Fibroblast of the conjunctiva (primary cell): ENCODE data around the gene EXOC3L2.

ENCODE experiments used
- DNase-seq: peaks from one replicate; pipeline ENCODE4 v3.0.0-alpha.2; 2010; ENCODE audit warnings: low read depth

Gene EXOC3L2

DNA sequence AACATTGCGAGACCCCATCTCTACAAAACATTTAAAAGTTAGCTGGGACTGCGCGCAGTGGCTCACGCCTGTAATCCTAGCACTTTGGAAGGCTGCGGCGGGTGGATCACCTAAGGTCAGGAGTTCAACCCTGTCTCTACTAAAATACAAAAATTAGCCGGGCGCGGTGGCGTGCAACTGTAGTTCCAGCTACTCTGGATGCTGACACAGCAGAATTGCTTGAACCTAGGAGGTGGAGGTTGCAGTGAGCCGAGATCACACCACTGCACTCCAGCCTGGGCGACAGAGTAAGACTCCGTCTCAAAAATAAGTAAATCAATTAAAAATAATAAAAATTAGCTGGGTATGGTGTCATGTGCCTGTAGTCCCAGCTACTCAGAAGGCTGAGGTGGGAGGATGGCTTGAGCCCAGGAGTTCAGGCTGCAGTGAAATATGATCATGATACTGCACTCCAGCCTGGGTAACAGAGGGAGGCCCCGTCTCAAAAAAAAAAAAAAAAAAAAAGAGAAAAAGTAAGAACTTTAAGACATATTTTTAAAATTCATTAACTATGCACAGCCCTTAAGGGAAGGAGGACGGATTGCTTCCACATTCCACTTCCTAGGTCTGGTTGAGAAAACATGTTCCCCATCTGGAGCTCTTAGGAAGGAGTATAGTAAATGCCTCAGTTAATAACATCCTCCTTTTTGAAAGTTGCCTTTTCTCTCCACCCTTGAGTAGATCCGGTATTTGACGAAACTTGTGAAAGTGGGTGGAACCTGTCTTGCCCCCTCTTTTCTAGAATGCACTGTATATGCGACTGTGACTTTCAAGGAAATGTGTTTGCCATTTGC lies 26.1 kb downstream of the EXOC3L2 start:
- DNase-seq, result no peak

DNA sequence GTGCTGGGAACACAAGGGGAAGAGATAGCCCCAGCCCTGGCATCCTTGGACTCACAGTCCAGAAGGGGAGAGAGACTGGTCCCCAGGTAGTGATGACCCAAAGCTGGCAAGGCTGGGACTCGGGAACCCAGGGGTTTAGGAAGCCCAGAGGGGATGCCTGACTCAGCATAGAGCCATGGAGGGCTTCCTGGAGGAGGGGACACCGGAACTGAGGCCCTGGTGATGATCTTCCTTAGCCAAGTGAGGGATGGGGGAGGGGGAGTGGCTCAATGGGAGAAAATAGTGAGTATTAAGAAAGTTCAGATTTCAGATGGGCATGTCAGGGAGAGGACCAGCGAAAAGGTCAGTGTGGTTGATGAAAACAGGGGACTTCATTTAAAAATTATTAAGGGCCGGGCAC lies 26.8 kb downstream of the EXOC3L2 start:
- DNase-seq, result no peak

DNA sequence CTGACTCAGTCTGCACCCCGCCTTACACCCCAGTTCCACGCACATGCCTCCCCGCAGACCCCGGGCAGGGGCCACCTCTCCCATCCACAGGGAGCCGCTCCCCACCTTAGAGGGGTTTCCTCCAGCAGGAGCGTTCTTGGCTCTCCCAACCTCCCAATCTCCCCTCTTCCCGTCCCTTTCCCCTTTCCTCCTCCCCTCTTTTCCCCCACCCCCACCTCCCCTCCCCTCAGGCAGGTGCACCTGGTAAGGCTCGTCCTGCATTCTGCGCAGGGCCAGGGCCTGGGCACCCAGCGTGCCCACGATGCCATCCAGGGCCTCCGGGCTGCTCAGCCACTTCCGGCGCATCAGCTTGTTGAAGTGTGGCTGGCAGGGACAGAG lies 27.3 kb downstream of the EXOC3L2 start:
- DNase-seq, result no peak

DNA sequence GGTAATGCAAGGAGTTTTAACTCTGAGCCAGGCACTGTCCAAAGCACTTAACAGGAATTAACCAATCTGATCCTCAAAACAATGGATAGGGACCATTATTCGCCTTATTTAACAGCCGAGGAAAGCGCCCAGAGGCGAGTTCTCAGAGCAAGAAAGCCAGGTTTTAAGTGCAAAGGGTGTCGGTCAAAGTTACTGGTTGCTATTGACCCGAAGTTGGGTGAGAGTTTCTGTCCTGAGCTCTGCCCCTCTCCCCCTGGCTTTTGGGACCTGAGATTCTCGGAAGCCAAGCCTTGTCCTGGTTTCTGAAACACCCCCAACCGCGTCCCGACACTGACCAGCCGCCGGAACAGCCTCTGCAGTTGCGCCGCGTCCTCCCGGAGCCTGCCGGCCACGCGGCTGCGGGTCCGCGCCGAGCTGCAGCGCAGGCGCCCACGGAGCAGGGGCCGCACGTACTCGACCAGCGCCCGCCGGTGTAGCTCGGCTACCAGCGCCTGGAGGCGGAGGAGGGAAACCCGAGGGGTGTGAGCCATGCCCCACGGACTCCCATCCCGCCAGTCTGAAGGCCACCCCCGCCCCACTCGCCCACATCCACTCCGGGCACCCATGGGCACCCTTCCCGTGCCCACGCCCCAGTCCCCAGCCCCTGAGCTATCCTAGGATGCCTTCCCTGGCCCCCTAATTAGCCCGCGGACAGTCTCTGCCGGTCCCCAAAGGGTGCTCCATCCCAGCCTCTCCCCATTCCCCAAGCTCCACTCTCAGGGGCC lies 27.8 kb downstream of the EXOC3L2 start:
- no peak for DNase-seq

DNA sequence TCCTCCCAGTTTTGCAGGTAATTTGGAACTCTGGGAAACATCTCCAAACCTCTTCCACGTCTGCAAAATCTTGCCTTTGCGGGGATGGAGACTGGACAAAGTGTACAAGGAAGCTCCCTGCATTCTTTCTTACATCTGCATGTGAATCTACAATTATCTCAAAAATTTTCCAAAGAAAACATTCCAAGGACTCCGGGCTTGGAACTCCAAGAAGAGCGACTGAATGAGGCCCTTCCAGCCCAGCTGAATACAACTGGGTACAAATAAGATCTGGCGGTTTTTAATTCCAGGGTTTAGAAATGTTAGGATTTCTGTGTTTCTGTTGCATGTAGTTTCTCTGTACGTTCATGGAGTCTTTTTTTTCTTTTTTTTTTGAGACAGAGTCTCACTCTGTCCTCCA lies 28.5 kb downstream of the EXOC3L2 start:
- DNase-seq, result no peak

DNA sequence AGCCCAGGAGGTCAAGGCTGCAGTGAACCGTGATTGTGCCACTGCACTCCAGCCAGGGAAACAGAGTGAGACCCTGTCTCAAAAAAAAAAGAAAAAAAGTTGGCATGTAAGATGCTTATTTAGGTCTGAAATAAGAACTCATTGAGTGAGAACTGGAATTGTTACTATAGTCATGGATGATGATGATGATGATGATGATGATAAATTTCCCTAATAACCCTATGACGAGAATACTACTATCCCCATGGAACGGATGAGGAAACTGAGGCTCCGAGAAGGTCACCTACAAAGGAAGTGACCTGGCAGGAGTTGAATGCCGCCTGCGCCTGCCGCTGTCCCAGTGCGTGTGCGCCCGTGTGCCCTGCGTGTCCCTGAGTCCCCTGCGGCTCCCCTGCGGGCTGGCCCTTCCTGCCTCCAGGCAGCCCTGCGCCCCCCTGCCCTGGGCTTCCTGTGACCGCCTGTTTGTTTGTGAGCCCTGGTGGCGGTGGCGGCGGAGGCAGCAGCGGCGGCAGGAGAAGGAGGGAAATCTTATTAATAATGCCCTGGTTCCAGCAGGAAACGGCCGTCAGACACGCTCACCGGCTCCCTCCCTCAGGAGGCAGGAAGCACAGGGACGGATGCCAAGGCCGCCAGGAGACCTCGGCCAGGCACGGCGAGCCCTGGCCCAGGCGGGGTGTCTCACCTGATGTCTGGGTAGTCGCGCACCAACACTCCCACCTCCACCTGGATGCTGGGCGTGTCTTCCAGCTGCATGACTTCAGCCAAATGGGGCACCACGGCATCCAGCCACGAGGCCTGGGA lies 29.6 kb downstream of the EXOC3L2 start:
- DNase-seq, result no peak

DNA sequence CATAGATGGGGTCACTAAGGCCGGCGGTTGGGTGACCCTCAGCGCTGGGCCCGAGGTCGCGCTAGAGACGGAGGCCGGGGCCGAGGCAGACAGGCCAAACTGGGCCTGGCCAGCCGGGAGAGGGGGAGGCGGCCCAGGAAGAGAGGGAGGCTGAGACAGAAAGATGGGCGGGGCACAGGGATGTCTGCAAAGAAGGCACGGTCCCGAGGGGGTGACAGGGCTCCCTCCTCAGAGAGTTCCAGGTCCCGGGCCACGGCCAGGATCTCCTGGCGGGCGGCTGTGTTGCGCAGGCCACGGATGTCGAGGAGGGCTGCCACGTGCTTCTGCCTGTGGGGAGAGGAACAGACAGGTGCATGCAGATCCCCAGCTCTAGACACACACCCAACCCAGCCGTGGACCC lies 32.2 kb downstream of the EXOC3L2 start:
- no peak for DNase-seq

DNA sequence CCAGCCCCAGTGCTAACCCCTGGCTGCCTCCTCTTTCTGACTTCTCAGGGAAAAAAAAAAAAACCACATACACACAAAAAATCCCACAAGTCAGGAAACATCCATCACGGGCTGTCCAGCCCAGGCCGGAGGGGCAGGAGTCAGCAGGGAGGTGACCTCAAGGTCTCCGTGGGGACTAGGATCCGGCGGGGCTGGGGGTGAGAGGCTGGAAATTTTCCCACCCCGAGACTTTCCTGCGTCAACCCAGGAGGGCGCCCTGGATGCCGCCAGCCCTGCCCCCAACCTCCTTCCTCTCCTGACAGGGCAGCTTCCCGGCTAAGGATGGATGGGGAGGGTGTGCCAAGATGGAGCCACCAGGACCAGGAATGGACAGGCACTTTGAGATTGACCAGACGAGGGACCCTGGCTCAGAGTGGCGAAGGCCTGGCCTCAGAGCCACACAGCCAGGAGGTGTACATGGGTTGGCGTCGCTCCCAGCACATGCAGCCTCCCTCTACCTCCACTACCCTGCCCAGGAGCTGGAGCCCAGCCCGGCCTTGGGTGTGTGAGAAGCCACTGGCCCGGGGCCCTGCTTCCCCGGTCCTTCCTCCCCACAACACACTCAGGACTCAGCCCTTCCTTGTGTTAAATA lies 33.3 kb downstream of the EXOC3L2 start:
- DNase-seq, result no peak

DNA sequence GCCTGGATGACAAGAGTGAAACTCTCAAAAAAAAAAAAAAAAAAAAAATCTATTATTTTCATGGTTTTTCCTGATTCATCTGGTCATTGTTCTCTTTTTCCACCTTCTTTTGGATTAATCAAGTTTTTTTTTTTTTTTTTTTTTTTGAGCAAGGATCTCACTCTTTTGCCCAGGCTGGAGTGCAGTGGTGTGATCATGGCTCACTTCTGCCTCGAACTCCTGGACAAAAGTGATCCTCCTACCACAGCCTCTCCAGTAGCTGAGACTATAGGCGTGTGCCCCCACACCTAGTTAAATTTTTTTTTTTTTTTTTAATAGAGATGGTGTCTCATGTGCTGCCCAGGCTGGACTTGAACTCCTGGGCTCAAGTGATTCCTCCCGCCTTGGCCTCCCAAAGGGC lies 38.9 kb downstream of the EXOC3L2 start:
- no peak for DNase-seq

DNA sequence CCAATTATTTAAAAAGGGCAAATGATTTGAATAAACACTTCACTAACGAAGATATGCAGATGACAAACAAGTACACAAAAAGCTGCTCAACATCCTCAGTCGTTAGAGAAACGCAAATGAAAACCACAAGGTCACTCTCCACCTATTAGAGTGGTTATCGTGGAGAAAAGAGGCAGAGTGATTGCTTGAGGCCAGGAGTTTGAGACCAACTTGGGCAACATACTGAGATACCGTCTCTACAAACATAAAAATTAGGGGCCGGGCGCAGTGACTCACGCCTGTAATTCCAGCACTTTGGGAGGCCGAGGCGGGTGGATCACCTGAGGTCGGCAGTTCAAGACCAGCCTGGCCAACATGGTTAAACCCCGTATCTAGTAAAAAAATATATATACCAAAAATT lies 39.4 kb downstream of the EXOC3L2 start:
- DNase-seq, result no peak

DNA sequence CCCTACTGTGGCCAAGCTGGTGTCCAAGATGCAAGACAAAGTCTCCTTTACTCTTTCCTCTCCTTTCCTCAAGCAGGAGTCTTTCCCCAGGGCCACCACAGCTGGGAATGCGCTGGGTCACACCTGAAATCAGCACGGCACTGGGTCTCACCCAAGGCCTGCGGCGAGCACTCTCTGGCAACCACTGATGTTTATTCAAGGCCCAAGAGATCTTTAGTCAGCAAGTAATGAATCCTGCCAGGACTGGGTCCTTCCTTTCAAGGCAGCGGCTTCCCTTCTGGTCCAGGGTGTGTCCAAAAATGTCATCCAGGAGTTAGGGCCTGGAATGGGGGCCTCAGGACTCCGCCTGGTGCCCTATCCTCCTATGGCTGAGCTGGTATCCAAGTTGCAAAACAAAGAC lies 42.6 kb downstream of the EXOC3L2 start:
- no peak for DNase-seq

DNA sequence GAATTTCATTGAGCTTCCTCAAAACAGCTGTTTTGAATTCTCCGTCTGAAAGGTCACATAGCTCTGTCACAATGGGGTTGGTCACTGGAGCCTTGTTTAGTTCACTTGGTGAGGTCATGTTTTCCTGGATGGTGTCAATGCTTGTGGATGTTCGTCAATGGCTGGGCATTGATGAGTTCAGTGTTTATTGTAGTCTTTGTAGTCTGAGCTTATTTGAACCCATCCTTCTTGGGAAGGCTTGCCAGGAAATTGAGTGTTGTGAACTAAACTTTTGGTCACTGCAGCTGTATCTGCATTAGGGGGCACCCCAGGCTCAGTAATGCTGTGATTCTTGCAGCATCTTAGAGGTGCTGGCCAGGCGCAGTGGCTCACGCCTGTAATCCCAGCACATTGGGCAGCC lies 44.6 kb downstream of the EXOC3L2 start:
- DNase-seq, result peak; percentile 26

DNA sequence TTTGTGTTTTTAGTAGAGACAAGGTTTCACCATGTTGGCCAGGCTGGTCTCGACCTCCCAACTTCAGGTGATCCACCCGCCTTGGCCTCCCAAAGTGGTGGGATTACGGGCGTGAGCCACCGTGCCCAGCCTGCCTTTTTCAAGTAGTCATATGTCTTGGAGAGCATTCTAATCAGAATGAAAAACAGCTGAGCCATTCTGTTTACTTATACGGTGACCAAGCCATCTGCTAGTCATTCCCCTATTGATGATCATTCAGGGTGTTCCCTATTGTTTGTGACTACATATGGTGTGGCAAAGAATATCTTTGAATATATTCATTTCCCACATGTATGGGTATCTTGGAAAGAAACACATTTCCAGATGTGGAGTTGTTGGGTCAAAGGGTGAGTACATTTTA lies 49.4 kb downstream of the EXOC3L2 start:
- DNase-seq, result peak; percentile 6

DNA sequence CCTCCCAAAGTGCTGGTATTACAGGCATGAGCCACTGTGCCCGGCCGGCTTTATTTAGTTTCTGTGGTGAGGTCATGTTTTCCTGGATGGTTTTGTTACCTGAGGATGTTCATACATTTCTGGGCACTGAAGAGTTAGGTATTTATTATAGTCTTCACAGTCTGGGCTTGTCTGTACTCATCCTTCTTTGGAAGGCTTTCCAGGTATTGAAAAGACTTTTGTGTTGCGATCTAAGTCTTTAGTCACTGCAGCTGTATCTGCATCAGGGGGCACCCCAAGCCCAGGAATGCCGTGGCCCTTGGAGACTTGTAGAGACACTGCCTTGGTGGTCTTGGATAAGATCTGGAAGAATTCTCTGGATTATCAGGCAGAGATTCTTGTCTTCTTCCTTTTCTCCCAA lies 53.8 kb downstream of the EXOC3L2 start:
- DNase-seq, result no peak

DNA sequence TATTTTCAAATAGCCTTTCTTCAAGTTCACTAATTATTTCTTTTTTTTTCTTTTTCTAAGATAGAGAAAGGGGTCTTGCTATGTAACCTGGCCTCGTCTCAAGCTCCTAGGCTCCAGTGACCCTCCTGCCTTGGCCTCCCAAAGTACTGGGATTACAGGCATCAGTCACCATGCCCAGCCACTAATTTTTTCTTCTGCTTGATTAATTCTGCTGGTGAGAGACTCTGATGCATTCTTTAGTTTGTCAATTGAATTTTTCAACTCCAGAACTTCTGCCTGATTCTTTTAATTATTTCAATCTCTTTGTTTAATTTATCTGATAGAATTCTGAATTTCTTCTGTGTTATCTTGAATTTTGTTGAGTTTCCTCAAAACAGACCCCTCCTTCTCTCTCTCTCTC lies 55.2 kb downstream of the EXOC3L2 start:
- no peak for DNase-seq

DNA sequence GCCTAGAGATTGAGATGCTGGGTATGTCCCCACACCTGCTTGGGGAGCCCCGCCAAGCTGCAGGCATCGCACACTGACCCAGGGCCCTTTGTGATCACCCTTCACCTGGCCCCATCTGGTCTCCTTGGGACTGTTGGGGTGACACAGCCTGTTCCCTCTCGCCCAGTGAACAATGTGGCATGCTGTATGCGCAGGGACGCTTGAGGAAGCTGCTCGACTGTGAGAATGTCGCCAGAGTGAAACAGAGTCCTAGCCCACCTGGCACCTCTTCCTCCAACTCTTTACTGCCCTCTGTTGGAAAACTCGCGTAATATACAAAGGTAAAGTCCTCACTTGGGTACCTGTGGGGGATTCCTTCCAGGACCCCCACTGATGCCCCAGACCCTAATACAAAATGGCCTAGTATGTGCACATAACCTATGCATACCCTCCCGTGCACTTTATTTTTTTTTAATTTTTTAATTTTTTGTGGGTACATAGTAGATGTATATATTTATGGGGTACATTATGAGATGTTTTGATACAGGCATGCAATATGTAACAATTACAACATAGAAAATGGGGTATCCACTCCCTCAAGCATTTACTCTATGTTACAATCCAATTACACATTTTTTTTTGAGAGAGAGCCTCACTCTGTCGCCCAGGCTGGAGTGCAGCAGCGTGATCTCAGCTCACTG lies 57.6 kb downstream of the EXOC3L2 start:
- no peak for DNase-seq

DNA sequence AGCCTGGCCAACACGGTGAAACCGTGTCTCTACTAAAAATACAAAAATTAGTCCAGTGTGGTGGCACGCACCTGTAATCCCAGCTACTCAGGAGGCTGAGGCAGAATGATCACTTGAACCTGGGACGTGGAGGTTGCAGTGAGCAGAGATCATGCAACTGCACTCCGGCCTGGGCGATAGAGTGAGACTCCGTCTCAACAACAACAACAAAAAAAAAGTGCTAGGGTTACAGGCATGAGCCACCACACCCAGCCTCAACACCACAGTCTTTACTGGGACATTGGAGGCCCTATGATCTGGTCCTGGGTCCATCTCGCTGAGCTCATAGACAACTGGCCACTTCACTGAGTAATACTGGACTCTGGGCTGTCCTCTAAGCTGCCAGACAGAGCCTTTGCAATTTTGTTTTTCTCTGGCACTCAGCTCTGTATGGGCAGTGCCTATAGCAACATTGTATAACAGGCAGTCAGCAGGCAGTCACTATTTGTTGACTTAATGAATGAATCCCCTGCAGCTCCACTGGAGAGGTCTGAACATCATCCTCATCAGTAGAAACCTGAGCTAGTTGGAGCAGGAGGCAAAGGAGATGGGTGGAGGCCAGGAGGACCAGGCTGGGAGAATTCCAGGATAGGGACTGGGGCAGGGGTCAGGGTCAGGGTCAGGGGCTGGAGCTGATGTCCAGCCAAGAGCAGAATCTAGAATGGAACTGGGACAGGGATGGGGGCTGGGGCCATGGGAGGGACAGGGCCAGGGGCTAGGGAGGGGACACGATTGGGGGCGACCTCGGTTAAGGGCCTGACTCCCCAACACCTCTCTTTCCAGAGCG lies 58.5 kb downstream of the EXOC3L2 start:
- DNase-seq, result no peak

DNA sequence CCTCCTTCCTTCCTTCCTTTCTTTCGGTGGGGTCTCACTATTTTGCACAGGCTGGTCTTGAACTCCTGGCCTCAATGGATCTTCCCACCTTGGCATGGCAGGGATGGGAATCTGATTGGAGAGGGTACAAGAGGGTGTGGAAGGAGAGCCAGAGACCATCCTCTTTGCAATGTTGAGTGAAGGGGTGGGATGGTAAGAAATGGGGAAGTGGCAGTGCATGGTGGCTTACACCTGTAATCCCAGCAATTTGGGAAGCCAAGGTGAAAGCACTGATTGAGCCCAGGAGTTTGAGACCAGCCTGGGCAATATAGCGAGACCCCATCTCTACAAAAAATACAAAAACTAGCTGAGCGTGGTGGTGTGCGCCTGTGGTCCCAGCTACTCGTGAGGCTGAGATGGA lies 61.1 kb downstream of the EXOC3L2 start:
- DNase-seq, result no peak

DNA sequence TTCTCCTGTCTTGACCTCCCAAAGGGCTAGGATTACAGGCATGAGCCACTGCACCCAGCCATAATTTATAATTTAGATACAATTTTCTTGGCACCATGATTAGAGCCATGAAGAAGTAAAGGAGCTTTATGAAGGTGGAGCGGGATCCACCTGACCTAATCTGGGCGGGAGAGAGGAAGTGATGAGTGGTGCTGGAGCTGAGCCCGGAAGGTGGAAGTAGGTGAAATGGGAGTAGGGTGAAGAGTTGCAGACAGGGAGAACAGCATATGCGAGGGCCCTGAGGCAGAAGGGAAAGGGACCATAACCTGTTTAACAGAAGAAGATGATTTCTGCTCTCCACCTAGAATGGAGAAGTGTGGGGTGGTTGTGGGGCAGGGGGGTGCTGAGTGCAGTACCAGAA lies 62.4 kb downstream of the EXOC3L2 start:
- no peak for DNase-seq

DNA sequence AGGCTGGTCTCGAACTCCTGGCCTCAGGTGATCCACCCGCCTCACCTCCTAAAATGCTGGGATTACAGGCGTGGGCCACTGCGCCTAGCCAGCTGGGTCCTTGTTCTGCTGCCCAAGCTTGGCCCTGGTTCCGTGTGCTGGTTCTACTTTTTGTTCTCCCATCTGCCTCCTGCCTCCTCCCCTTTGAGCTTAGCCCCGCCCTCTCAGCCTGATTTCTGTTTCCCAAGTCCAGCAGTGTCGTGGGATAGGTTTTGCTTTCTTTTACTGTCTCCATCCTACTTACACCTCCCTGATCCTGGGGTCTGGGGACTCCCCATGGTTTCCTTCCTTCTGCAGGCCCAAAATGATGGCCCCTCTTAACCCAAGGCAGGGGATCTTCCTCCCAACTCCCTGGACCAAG lies 64.3 kb downstream of the EXOC3L2 start:
- DNase-seq, result no peak

DNA sequence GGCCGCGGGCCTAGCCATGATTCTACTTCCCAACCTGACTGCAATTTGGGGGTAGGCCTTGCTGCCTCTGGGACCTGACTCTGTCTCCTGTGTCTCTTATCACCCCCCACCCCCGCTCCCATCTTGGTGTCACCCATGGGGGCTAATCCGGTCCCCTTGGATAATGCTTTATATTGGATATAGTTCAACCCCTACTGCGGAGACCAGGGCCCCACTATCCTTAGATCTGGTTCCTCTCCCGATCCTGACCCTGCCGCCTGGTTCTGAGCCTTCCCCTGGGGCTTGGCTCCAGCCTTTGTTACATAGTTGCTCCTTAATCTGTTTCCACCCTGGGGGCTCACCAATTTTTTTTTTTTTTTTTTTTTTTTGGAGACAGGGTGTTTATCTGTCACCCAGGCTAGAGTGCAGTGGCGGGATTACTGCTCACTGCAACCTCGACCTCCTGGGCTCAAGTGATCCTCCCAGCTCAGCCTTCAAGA lies 65.3 kb downstream of the EXOC3L2 start:
- no peak for DNase-seq
